Lower leg skin (tissue), 4 donors: ENCODE measurements around the gene ANKIB1. TPM values are rescaled to one million over a fixed set of nuclear protein-coding genes. Genes with fewer than 3 reads are reported as not detected.

ENCODE experiments used
- DNase-seq, 2 donors: peaks; one replicate each; pipeline ENCODE4 v3.0.0-alpha.2; 2019; ENCODE audit warnings: low spot score in 2 of 2
- H3K4me3 ChIP-seq: fragments of 200-600 bp; sonication (generic); 2 replicates; pipeline ENCODE4 v1.5.1; 2017; ENCODE audit warnings: mild to moderate bottlenecking, low read depth; ENCODE audit not compliant: poor library complexity, severe bottlenecking
- CTCF ChIP-seq, 3 donors: fragments of 450-650 bp; IDR thresholded peaks; one replicate each; pipeline ENCODE4 v1.5.1; 2016; ENCODE audit warnings: antibody characterized with exemption in 3 of 3, mild to moderate bottlenecking in 3 of 3, moderate library complexity in 2 of 3
- POLR2A ChIP-seq, 2 donors: fragments of 450-650 bp; IDR thresholded peaks; one replicate each; pipeline ENCODE4 v1.6.1; 2016 to 2017; ENCODE audit warnings: antibody characterized with exemption in 2 of 2, mild to moderate bottlenecking in 1 of 2, moderate library complexity in 1 of 2
- WGBS, 2 donors: methylation state at CpG; one replicate each; pipeline ENCODE4 v1.1.5; 2018; 5-methylcytosine and 5-hydroxymethylcytosine counted together
- intact Hi-C: fragments of 100-400 bp; cut with DNase I; formaldehyde crosslinking; loops from one replicate; pipeline ENCODE4 v1.15.0; 2023; ENCODE audit warnings: low total_unique reads
- total RNA-seq, 4 donors: library from RNA; depleted of rRNA; stranded (reverse); fragments of >200 nt; gene quantifications; one replicate each; pipeline ENCODE4 v1.1.0, GENCODE V29; 2016

Gene ANKIB1
- total RNA-seq, 4 donors from 2014 or later = 26.9 to 57.7 (median 34.5) TPM

DNA sequence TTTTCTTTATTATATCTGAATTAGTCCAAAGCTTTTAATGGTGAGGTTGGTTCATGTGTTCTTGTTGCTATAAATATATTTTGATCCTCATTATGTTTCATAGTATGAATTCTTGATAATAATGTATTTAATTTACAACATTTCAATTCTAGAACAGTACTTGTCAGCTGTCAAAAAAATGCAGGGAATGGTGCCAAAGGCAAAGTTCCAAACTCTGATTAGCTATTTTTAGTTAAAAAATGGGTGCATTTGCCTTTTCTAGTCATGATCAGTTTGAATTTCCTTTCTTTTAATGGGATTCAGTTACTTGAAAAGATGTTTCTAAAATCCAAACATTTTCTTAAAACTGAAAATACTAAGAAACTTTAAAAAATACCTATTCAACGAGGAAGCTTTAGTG, 49.6 kb downstream of the ANKIB1 start:
- DNase-seq = no peak
- no peak overlapping the region for H3K4me3 ChIP-seq
- intact Hi-C loops = no loop called here
- 54 to 60% methylated on average over 1 of the region's 1 CpG for WGBS, 2 donors
- no peak for TF ChIP-seq CTCF (IDR thresholded peaks at IDR 0.05)
- TF ChIP-seq POLR2A (IDR thresholded peaks at IDR 0.05) = no peak

DNA sequence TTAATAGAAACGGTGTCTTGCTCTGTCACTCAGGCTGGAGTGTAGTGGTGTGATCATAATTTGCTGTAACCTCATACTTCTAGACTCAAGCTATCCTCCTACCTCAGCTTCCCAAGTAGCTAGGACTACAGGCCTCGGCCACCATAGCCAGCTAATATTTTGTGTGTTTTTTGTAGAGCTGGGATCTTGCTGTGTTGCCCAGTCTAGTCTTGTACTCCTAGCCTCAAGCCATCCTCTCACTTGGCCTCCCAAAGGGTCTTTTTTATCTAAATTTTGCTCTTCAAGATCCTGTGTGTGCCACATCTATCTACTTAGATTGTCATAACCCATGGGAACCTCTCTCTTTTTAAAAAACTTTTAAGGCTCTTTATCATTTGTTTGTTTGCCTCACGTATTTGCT, 50.5 kb downstream of the ANKIB1 start:
- H3K4me3 ChIP-seq = no peak overlapping the region
- intact Hi-C loops = no loop called here
- TF ChIP-seq CTCF (IDR thresholded peaks at IDR 0.05) = no peak
- TF ChIP-seq POLR2A (IDR thresholded peaks at IDR 0.05) = no peak
- 90 to 93% methylated on average over 3 of the region's 3 CpGs for WGBS, 2 donors
- DNase-seq = no peak

- intact Hi-C loops = no loop called here
- DNase-seq = no peak
- WGBS, 2 donors = 90 to 96% methylated on average over 3 of the region's 3 CpGs
- H3K4me3 ChIP-seq = no peak overlapping the region
- TF ChIP-seq CTCF (IDR thresholded peaks at IDR 0.05) = no peak
- TF ChIP-seq POLR2A (IDR thresholded peaks at IDR 0.05) = no peak
Observed at GRCh38 chr7:92296880-92297445, 51.2 kb downstream of the ANKIB1 start.

GRCh38 chr7:92297736-92298135, 52.0 kb downstream of the ANKIB1 start:
- no peak overlapping the region for H3K4me3 ChIP-seq
- DNase-seq = no peak
- intact Hi-C loops = no loop called here
- TF ChIP-seq POLR2A (IDR thresholded peaks at IDR 0.05) (no peak), CTCF (IDR thresholded peaks at IDR 0.05) (no peak)
- 94 to 95% methylated on average over 1 of the region's 1 CpG for WGBS, 2 donors

- intact Hi-C loops = no loop called here
- no peak for TF ChIP-seq POLR2A (IDR thresholded peaks at IDR 0.05)
- no peak for DNase-seq
- no peak overlapping the region for H3K4me3 ChIP-seq
- WGBS, 2 donors = 88 to 95% methylated on average over 2 of the region's 2 CpGs
Observed at GRCh38 chr7:92303761-92304160, 58.0 kb downstream of the ANKIB1 start.

- TF ChIP-seq CTCF (IDR thresholded peaks at IDR 0.05) = no peak
- DNase-seq = no peak
- intact Hi-C loops = no loop called here
- WGBS, 2 donors = 93% methylated on average over 2 of the region's 2 CpGs
- no peak overlapping the region for H3K4me3 ChIP-seq
Observed at GRCh38 chr7:92304406-92304893, 58.7 kb downstream of the ANKIB1 start.
